ENCODE data around the gene PSMD9. TPM values are rescaled to one million over a fixed set of nuclear protein-coding genes. Genes with fewer than 3 reads are reported as not detected.
"Not testable (repeated sequence)": the region's sequence is repeated elsewhere in the genome, so short reads cannot be mapped to it uniquely, and the experiment has no call there.

PSMD9 gene, protein sequence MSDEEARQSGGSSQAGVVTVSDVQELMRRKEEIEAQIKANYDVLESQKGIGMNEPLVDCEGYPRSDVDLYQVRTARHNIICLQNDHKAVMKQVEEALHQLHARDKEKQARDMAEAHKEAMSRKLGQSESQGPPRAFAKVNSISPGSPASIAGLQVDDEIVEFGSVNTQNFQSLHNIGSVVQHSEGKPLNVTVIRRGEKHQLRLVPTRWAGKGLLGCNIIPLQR
- total RNA-seq: 34.9 TPM
- long read RNA-seq, transcript PSMD9-207 (6 exons, 2,784 nt): major isoform, 45 of 49 reads
- long read RNA-seq, partial matches to known transcripts: 0 of 49 reads
- long read RNA-seq, other reads (novel, unspliced or antisense): 1 of 49 reads

GRCh38 chr12:121888478-121889273, at the start of gene PSMD9:
Gene PSMD9 (plus strand): TSS chr12:121888790. CDS start chr12:121888857, 67 bp downstream.
- peak; percentile 99 for ATAC-seq (ENCODE audit: poor library complexity)
- DNase-seq: peak; percentile 99
- intact Hi-C loops (cut with DNase I): loop anchor here (5.0 kb wide), 2 partner anchors 91 to 191 kb away; no protein-coding TSS in a partner anchor

DNA sequence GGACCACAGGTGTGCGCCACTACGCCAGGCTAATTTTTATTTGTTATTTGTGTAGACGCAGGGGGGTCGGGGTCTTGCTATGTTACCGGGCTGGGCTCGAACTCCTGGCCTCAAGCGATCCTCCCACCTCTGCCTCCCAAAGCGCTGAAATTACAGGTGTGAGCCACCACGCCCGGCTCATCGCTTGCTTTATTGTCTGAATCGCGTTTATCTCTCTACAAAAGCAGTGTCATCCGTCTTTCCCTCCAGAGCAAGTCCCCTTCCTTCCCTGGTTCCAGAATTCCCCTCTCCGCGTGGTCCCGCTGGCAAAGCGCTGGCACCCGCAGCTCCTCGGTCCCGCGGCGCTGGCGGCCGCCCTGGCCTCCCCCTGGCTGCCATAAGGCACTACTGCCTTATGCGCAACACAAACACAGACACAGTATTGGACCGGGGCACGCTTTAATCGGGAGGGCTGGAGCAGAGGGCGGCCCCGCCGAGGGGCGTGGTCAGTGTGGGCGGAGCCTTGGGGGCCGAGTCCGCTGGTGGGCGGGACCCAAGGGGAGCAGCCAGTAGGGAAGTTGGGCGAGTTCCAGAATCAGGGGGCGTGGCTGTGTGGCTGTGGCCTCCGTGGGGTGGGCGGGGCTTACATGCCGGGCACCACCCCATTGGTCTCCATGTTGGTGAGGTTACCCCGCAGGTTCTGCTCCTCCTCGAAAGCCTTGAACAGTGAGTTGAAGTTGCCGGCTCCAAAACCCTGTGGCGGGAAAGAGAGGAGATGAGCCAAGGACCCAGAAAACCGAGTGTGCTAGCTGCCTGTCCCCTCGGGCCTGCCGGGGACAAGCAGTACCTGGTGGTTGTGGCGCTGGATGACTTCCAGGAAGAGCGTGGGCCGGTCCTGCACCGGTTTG, 49.2 kb upstream of the PSMD9 start:
- intact Hi-C loops (cut with DNase I): no loop called here
- ATAC-seq (ENCODE audit: poor library complexity) (peak; percentile 99), DNase-seq (peak; percentile 100)

- DNase-seq (peak; percentile 54), ATAC-seq (ENCODE audit: poor library complexity) (peak; percentile 1)
- intact Hi-C loops (cut with DNase I): no loop called here
Observed at GRCh38 chr12:121839993-121840761, 48.4 kb upstream of the PSMD9 start.

- DNase-seq: no peak
- no peak for ATAC-seq (ENCODE audit: poor library complexity)
- intact Hi-C loops (cut with DNase I): no loop called here
Observed at GRCh38 chr12:121843236-121843982, 45.2 kb upstream of the PSMD9 start.

DNA sequence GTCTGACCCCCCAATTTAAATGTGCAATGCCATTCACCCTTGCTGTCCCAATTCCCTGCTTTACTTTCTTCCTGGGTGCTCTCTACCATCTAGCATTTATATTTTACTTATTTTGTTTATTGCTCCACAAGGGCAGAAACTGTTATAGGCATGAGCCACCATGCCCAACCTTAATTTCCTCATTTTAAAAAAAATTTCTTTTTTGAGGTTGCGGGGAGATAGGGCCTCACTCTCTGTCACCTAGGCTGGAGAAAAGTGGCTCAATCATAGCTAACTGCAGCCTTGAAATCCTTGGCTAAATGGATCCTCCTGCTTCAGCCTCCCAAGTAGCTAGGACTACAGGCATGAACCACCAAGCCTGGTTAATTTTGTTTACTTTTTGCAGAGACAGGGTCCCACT, 42.9 kb upstream of the PSMD9 start:
- DNase-seq (no peak), ATAC-seq (ENCODE audit: poor library complexity) (no peak)
- intact Hi-C loops (cut with DNase I): no loop called here

DNA sequence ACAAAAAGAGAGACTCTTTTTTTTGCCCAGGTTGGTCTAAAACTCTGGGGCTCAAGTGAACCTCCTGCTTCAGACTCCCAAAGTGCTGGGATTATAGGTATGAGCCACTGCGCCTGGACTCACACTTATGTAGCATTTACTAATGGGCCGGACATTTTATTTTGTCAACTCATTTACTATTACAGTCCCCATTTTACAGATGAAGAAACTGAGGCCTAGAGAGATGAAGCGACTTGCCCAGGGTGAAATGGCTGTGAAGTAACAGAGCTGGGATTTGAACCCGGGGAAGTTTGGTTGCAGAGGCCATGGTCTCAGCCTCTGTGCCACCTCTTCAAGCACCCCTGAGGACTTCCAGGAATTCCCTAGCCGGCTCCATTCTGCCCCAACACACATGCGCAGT, 39.4 kb upstream of the PSMD9 start:
- no peak for ATAC-seq (ENCODE audit: poor library complexity)
- no peak for DNase-seq
- intact Hi-C loops (cut with DNase I): no loop called here

DNA sequence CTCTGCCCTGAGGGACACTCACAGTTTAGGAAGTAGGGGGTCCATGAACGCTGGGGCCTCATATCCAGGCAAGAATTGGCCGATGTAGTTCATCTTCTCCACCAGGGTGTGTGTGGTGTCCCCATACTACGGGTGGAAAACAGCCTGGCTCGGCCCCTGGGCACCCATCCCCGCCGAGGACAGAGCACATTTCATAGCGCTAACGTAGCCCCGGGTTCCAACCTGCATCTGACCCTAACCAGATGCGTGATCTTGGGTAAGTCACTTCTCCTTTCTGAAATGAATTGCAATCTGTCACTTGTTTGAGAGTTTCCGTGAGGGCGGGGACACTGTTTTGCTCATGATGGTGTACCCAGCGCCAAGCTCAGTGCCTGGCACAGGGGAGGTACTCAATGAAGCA, 38.9 kb upstream of the PSMD9 start:
- intact Hi-C loops (cut with DNase I): no loop called here
- no peak for DNase-seq
- ATAC-seq (ENCODE audit: poor library complexity): no peak

DNA sequence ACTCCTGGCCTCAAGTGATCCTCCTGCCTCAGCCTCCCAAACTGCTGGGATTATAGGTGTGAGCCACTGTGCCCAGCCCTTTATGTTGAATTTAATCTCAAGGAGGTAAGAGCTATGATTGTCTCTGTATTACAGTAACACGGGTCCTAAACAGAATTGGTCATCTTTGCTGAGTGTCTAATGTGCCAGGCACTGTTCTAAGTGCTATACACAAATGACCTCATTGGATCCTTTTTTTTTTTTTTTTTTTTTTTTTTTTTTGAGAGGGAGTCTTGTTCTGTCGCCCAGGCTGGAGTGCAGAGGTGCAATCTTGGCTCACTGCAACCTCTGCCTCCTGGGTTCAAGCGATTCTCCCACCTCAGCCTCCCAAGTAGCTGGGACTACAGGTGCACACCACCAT, 36.2 kb upstream of the PSMD9 start:
- DNase-seq; ATAC-seq (ENCODE audit: poor library complexity); intact Hi-C loops (cut with DNase I): not testable (repeated sequence)

DNA sequence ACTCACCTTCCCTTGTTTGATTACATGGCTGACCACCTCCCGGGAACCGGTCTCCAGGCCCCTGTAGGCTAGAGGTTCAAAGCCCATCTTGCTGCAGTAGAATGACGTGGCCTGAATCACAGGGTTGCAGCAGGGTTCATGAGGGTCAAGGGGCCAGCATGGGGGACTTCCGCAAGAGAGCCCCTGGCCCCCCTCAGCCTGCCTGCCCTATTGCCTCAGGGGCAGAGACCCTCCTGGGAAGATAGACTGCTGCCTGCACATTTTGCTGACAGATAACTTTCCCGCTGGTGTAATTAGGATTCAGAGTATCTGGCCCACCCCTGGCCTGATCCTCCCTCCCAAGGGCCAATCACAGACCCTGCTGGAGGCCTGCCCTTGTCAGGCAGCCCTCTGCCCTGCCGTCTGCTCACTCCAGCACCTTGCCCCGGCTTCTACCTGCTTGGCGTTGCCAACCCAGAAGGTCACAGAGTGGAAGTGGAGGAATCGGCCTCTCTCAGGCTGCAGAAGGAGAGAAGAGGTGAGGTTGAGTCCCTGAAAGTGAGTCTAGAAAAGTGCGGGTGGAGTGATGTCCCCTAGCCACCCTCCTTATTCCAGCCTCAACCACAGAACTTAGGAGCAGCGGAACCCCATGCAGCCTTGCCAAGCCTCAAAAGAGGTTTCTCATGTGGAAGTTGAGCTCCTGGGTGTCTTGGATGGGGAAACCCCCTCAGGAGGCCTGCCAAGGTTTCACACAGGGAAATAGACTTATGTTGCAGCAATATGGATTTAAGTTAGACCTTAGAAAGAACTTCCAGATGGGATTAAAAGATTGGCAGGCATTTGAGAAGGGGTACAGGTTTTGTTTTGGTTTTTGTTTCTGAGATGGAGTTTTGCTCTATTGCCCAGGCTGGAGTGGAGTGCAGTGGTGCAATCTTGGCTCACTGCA, 31.0 kb upstream of the PSMD9 start:
- intact Hi-C loops (cut with DNase I): no loop called here
- DNase-seq (no peak), ATAC-seq (ENCODE audit: poor library complexity) (no peak)

- DNase-seq (no peak), ATAC-seq (ENCODE audit: poor library complexity) (no peak)
- intact Hi-C loops (cut with DNase I): no loop called here
Observed at GRCh38 chr12:121858318-121858661, 30.3 kb upstream of the PSMD9 start.

DNA sequence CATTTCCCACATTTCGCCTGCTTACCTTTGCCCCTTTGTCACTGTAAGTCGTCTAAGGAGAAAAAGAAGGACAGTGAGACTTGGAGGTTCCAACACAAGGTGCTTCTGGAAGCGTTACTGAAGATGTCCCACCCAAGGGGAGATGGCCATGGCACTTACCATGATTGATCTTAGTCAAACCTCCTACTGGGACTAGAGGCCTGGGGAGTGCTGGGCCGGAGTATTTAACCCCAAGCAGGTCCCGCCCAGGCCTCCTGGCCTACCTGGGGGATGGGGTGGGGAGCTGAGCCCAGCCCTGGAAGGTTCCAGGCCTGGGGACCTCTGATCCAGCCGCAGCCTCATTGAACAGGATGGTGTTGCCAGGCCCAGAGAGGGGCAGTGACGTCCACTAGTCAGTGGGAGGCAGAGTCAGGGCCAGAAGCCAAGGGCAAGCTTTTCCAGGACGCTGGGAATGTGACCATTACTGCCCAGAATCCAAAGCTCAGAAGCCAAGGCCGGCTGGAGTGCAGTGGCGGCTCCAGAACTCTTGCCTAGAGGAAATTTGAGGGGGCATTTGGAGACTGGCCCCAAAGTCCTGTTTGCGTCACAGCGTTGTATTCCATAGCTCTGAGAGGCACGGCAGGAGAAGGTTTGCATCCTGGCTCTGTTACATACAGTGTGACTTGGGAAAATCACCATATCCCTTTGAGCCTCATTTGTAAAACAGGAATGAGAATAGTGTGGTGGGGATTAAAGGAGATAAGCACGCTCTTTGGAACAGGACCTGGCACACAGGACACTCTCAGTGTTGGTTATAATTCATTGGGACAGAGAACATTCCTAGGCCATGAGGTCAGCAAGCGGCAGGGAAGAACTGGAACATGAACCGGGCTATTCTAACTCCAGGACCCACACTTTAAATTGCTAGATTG, 29.7 kb upstream of the PSMD9 start, which contains the start of gene HPD:
TSS of gene HPD (minus strand) at position 198 of the 911 bp plus-strand sequence. CDS start at position 162, 36 bp downstream.
- intact Hi-C loops (cut with DNase I): no loop called here
- DNase-seq (peak; percentile 87), ATAC-seq (ENCODE audit: poor library complexity) (peak; percentile 93)

DNA sequence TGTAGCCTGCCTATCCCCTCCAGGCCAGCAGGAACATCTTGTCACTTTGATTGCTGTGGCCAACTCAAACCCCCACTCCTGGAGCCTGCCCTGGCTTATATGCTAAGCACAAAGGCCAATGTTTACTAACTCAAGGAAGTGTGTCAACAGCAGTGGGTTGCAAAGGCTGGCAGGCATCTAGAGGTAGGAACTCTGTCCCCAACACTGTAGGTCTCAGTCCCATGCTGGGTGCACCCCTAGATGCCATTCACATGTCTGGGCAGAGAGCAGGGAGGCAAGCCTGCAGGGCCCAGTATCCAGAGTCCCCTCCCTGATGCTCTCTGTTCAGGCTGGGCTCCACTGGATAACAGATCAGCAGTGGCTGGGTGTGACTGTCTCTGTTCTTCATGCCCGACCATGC, 28.3 kb upstream of the PSMD9 start:
- DNase-seq (no peak), ATAC-seq (ENCODE audit: poor library complexity) (no peak)
- intact Hi-C loops (cut with DNase I): no loop called here

GRCh38 chr12:121860699-121861098, 27.9 kb upstream of the PSMD9 start:
- ATAC-seq (ENCODE audit: poor library complexity); intact Hi-C loops (cut with DNase I); DNase-seq: not testable (repeated sequence)

DNA sequence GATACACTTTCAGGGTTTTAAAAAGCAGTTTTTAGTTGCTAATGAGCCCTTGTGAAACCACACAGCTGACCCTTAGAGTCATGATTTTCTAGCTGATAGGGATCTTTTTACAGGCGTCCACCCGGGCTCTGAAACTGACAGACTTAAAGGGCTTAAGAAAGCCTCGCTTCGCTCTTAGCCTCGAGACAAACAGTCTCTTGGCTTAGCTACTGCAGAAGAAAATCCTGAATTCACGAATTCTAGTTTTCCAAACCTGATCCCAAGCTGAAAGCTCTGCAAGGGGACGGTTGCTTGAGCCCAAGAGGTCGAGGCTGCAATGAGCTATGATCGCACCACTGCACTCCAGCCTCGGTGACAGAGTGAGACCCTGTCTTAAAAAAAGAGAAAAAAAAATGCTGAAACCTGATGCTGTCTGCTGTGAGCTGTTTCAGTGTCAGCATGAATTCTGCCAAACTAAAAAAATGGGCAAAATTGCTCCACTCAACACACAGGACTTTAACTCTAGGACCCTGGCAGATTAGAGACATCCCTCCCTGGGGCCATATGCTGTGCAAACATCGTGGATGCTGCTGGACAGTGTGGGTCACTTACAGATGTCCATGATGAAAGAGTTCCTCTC, 26.8 kb upstream of the PSMD9 start:
- ATAC-seq (ENCODE audit: poor library complexity) (no peak), DNase-seq (no peak)
- intact Hi-C loops (cut with DNase I): no loop called here

DNA sequence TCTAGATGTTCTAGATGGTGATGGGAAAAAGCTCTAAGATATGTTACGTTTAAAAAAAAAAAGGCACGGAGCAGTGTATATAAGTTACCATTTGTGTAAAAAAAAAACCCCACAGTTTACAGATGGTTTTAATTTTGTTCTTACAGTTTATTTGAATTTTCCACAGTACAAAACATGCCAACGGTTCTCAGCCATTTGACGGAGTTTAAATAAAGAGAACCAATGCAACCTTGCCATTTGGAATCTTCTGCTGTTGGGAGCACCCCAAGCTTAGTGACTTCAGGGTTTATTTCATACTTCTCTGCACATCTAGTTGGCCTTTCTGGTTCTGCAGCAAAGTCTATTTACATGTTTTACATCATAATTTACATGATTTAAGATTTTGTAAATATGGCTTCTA, 22.3 kb upstream of the PSMD9 start:
- ATAC-seq (ENCODE audit: poor library complexity) (no peak), DNase-seq (no peak)
- intact Hi-C loops (cut with DNase I): no loop called here

All from Right ventricle myocardium superior (tissue), 1 donor.